Ovary (tissue), 9 donors: ENCODE results near the gene PRKG1. TPM values are rescaled to one million over a fixed set of nuclear protein-coding genes. Genes with fewer than 3 reads are reported as not detected.

ENCODE experiments used
- DNase-seq, 5 donors: peaks; one replicate each; pipeline ENCODE4 v3.0.0-alpha.2; 2019 to 2020
- H3K27ac ChIP-seq, 2 donors: fragments of 200-600 bp; one replicate each; pipeline versions ENCODE4 v1.5.1 to v1.8.0; 2019 to 2022
- H3K27me3 ChIP-seq: fragments of 200-600 bp; one replicate; pipeline ENCODE4 v1.8.0; 2022
- H3K36me3 ChIP-seq: fragments of 200-600 bp; sonication (generic); one replicate; pipeline ENCODE4 v1.5.1; 2019
- H3K4me1 ChIP-seq: one replicate; pipeline ENCODE4 v1.8.1; 2013; ENCODE audit warnings: mild to moderate bottlenecking, moderate library complexity; ENCODE audit not compliant: insufficient read depth
- H3K4me3 ChIP-seq: fragments of 200-600 bp; sonication (generic); one replicate; pipeline ENCODE4 v1.5.1; 2017
- H3K9me3 ChIP-seq, 2 donors: fragments of 200-600 bp in 1 of 2; sonication (generic) in 1 of 2; one replicate each; pipeline versions ENCODE4 v1.5.1 to v1.8.1; 2013 to 2019; ENCODE audit warnings: mild to moderate bottlenecking in 1 of 2, moderate library complexity in 1 of 2
- CTCF ChIP-seq, 3 donors: fragments of 450-650 bp in 2 of 3; fragments of 200-600 bp in 1 of 3; IDR thresholded peaks; one replicate each; pipeline versions ENCODE4 v1.5.1 to v1.8.0; 2016 to 2022; ENCODE audit warnings: antibody characterized with exemption in 3 of 3, mild to moderate bottlenecking in 1 of 3
- EP300 ChIP-seq: sonication (generic); formaldehyde crosslinking; IDR thresholded peaks from one replicate; pipeline ENCODE4 v1.6.1; 2017; ENCODE audit warnings: antibody characterized with exemption
- POLR2A ChIP-seq: fragments of 450-650 bp; IDR thresholded peaks from one replicate; pipeline ENCODE4 v1.6.1; 2017; ENCODE audit warnings: antibody characterized with exemption, mild to moderate bottlenecking, moderate library complexity
- WGBS, 3 donors: extraction: QIAGEN DNeasy Blood & Tissue Kit in 1 of 3; methylation state at CpG; one replicate each; pipeline versions ENCODE4 v1.1.5 to v1.1.7; 2013 to 2017; 5-methylcytosine and 5-hydroxymethylcytosine counted together
- intact Hi-C, 4 donors: fragments of 100-400 bp; cut with DNase I; formaldehyde crosslinking; loops; one replicate each; pipeline versions ENCODE4 v1.11.0 to v1.15.1; 2022 to 2023
- polyA plus RNA-seq, 2 donors: library from polyadenylated mRNA; stranded (reverse); fragments of 200-250 nt in 1 of 2; fragments of 350-450 nt in 1 of 2; fragmentation: Illumina TruSeq in 1 of 2; extraction: RNeasy Lipid Tissue Mini Kit (QIAGEN cat#74804) in 1 of 2; gene quantifications; one replicate each; pipeline ENCODE4 v1.2.3, GENCODE V29; 2013 to 2014
- total RNA-seq, 7 donors: library from RNA; depleted of rRNA in 2 of 7; stranded (reverse); fragments of >200 nt in 2 of 7; fragmentation: NEBNext Ultra II Directional in 3 of 7; extraction: Animal tissue kit (Norgen Biotek cat#: 25700) in 3 of 7; gene quantifications; one replicate each; pipeline versions ENCODE4 v1.1.0 to v1.2.4, GENCODE V29; 2016 to 2023
- donor health status: DM: no; HTN: no; CAD: no; lungs with moderate emphysema.
- donor health status: DM: no; HTN: no; CAD: no.
- donor health status: Bipolar disorder and iron deficiency.
- donor health status: DM: yes; HTN: yes; CAD: no.
- donor health status: DM: no; HTN: no; CAD: no.
- donor health status: DM: yes; HTN: yes; CAD: no.

PRKG1 gene
- total and polyA plus RNA-seq, 9 donors: 2.8 to 21.1 (median 15.7) TPM

- no peaks in the 10 kb centered on the region for H3K4me1 ChIP-seq
- H3K36me3 ChIP-seq: no peaks in the 10 kb centered on the region
- intact Hi-C loops: no loop called here
- no peaks in the 10 kb centered on the region for H3K27me3 ChIP-seq
- no peaks in the 10 kb centered on the region for H3K9me3 ChIP-seq
- H3K27ac ChIP-seq: no peak overlapping the region
- no peak for TF ChIP-seq EP300
- no peak for TF ChIP-seq POLR2A
- TF ChIP-seq CTCF (IDR thresholded peaks at IDR 0.05): no peak
- WGBS, 3 donors: 89 to 94% (median 92%) methylated on average over 6 of the region's 6 CpGs
- H3K4me3 ChIP-seq: no peak overlapping the region
- no peak for DNase-seq
Measured at GRCh38 chr10:51606825-51607462, 532.7 kb downstream of the PRKG1 start.

DNA sequence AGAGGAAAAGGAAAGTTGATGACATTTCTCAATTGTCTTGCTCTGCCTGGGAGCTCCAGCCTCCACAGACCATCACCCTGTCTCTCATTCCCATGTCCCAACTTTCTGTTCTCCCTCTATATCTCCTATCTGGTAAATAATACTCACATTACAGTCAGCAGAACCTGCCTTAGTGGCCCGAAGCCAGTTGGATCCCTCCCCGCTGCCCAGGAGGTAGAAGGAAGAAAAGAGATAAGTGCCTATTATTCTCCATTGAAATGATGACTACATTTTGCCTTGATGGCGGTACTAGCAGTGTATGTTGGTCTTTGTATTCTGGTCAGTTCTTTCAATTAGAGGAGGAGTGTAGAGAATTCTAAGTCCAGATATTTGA lies 533.2 kb downstream of the PRKG1 start:
- no peak overlapping the region for H3K27ac ChIP-seq
- TF ChIP-seq POLR2A (no peak), EP300 (no peak), CTCF (IDR thresholded peaks at IDR 0.05) (no peak)
- no peaks in the 10 kb centered on the region for H3K36me3 ChIP-seq
- H3K4me1 ChIP-seq: no peaks in the 10 kb centered on the region
- intact Hi-C loops: no loop called here
- WGBS, 3 donors: 88 to 94% (median 90%) methylated on average over 3 of the region's 3 CpGs
- no peak for DNase-seq
- H3K4me3 ChIP-seq: no peak overlapping the region
- H3K9me3 ChIP-seq: no peaks in the 10 kb centered on the region
- H3K27me3 ChIP-seq: no peaks in the 10 kb centered on the region

DNA sequence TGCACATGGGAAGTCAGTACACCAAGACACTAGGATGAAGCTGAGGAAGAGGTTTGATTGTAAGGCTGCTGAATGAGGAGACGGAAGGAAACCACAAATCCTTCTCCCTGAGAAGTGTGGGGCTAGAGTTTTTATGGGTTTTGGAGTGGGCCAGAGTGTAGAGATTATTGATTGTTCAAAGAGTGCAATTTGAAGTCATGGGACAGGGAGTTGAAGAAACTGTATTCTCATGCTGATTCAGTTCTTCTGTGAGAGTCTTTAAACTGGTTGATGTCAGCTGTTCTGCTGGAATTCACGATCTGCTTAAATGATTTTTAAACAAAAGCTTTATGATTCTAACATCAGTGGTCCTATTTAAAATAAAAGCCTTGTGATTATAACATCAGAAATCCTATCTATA lies 533.9 kb downstream of the PRKG1 start:
- Histone ChIP-seq H3K4me1 (no peaks in the 10 kb centered on the region), H3K9me3 (no peaks in the 10 kb centered on the region), H3K4me3 (no peak overlapping the region), H3K27ac (no peak overlapping the region), H3K27me3 (no peaks in the 10 kb centered on the region), H3K36me3 (no peaks in the 10 kb centered on the region)
- no peak for DNase-seq
- TF ChIP-seq POLR2A: no peak
- TF ChIP-seq CTCF (IDR thresholded peaks at IDR 0.05): no peak
- no peak for TF ChIP-seq EP300
- intact Hi-C loops: no loop called here
- 57 to 65% (median 57%) methylated on average over 2 of the region's 2 CpGs for WGBS, 3 donors

DNA sequence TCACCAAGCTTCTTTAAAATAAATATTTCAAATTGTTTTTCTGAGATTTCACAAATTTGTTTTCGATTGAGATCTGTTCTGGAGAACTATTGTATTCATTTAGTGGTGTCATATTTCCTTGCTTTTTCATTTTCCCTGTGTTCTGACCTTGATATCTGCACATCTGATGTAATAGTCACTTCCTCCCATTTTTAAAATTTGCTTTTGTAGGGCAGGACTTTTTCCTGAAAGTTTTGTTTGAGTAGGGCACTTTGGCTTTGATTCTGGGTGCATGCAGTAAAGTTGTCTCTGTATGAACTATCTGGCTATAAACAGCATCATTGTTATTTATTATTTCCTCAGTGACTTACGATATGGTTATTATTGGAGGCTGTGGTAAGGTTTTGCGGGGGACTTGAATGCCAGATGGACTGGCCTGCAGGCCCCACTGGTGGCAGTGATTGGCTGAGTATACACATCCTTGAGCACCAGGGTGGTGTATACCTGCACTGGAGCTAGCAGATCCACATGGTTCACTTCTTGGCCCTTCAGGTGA lies 541.5 kb downstream of the PRKG1 start:
- DNase-seq: no peak
- no peaks in the 10 kb centered on the region for H3K36me3 ChIP-seq
- 72 to 83% (median 82%) methylated on average over 3 of the region's 3 CpGs for WGBS, 3 donors
- no peak overlapping the region for H3K27ac ChIP-seq
- H3K4me1 ChIP-seq: peaks cover 2% of the 10 kb centered on the region
- H3K9me3 ChIP-seq: no peaks in the 10 kb centered on the region
- no peaks in the 10 kb centered on the region for H3K27me3 ChIP-seq
- intact Hi-C loops: no loop called here
- no peak for TF ChIP-seq CTCF (IDR thresholded peaks at IDR 0.05)
- TF ChIP-seq POLR2A: no peak
- TF ChIP-seq EP300: no peak
- no peak overlapping the region for H3K4me3 ChIP-seq
